ENCODE results near the gene CNN2.

DNA sequence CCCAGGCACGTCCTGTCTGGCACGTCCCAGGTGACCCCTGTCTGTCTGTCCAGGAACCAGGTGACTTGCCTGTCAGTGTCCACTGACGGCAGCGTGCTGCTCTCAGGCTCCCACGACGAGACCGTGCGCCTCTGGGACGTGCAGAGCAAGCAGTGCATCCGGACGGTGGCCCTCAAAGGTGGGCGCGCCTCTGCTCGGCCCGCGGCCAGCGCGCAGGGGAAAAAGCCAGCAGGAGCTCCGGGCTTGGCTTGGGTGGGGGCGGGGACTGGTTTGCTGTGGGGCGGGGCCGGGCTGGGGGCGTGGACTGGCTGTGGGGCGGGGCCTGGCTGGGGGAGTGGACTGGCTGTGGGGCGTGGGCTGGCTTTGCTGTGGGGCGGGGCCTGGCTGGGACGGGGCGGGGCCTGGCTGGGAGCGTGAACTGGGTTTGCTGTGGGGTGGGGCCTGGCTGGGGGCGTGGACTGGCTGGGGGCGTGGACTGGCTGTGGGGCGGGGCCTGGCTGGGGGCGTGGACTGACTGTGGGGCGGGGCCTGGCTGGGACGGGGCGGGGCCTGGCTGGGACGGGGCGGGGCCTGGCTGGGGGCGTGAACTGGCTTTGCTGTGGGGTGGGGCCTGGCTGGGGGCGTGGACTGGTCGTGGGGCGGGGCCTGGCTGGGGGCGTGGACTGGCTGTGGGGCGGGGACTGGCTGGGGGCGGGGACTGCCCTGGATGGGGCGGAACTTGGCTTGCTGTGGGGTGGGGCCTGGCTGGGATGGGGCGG is 35.1 kb upstream of the CNN2 start:
- no peak for TF ChIP-seq GABPA (IDR thresholded peaks at IDR 0.05; ENCODE audit: low read depth)
- TF ChIP-seq, protein P1, sequence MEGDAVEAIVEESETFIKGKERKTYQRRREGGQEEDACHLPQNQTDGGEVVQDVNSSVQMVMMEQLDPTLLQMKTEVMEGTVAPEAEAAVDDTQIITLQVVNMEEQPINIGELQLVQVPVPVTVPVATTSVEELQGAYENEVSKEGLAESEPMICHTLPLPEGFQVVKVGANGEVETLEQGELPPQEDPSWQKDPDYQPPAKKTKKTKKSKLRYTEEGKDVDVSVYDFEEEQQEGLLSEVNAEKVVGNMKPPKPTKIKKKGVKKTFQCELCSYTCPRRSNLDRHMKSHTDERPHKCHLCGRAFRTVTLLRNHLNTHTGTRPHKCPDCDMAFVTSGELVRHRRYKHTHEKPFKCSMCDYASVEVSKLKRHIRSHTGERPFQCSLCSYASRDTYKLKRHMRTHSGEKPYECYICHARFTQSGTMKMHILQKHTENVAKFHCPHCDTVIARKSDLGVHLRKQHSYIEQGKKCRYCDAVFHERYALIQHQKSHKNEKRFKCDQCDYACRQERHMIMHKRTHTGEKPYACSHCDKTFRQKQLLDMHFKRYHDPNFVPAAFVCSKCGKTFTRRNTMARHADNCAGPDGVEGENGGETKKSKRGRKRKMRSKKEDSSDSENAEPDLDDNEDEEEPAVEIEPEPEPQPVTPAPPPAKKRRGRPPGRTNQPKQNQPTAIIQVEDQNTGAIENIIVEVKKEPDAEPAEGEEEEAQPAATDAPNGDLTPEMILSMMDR (IDR thresholded peaks at IDR 0.05; ENCODE audit: insufficient read depth, low read length) = no peak

Measured in HL-60 (cell line).